ENCODE data around the gene DCC. TPM values are rescaled to one million over a fixed set of nuclear protein-coding genes. Genes with fewer than 3 reads are reported as not detected.

Gene DCC
- polyA plus RNA-seq, 1 of the 3 experiments (the other 2 are of a cell fraction), result 0.20 TPM

GRCh38 chr18:53305461-53305860 is 965.5 kb downstream of the DCC start:
- Histone ChIP-seq H3K36me3 (replicated peaks in 1 of 2; ENCODE audit: control insufficient read depth in 1 of 2, insufficient read depth in 2 of 2, low read length in 1 of 2) (no peaks in the 10 kb centered on the region), H4K20me1 (ENCODE audit: insufficient read depth) (no peaks in the 10 kb centered on the region), H3K79me2 (ENCODE audit: insufficient read depth) (no peaks in the 10 kb centered on the region), H3K4me3 (ENCODE audit: low read depth in 2 of 2, low read length in 1 of 2) (no peak overlapping the region), H2AFZ (ENCODE audit: low read depth) (no peak overlapping the region), H3K9ac (no peak overlapping the region), H3K27me3 (ENCODE audit: insufficient read depth) (no peaks in the 10 kb centered on the region), H3K9me3 (no peaks in the 10 kb centered on the region), H3K27ac (ENCODE audit: low read depth in 2 of 2, low read length in 1 of 2) (no peak overlapping the region), H3K4me2 (no peak overlapping the region), H3K4me1 (ENCODE audit: control insufficient read depth in 1 of 2, insufficient read depth in 2 of 2, low read depth in 1 of 2, low read length in 1 of 2) (no peaks in the 10 kb centered on the region), H3F3A (replicated peaks; ENCODE audit: insufficient read depth) (no peaks in the 10 kb centered on the region), H3K9me2 (no peaks in the 10 kb centered on the region)
- no peak for TF ChIP-seq POLR2AphosphoS5 (IDR thresholded peaks at IDR 0.05; ENCODE audit: low read depth, low read length)
- no peak for TF ChIP-seq RAD21 (IDR thresholded peaks at IDR 0.05; ENCODE audit: low read length)
- TF ChIP-seq MXI1 (IDR thresholded peaks at IDR 0.05; ENCODE audit: low read depth, low read length), result no peak
- TF ChIP-seq FOXJ3 (CRISPR knock-in tag; IDR thresholded peaks at IDR 0.05), result no peak
- no peak for TF ChIP-seq IRF3 (IDR thresholded peaks at IDR 0.05; ENCODE audit: low read depth, low read length)
- TF ChIP-seq EZH2phosphoT487 (IDR thresholded peaks at IDR 0.05; ENCODE audit: borderline replicate concordance, low read depth), result no peak
- no peak for TF ChIP-seq RFX5 (IDR thresholded peaks at IDR 0.05; ENCODE audit: low read length)
- no peak for TF ChIP-seq RCOR1 (IDR thresholded peaks at IDR 0.05; ENCODE audit: low read length)
- no peak for TF ChIP-seq NRF1 (IDR thresholded peaks at IDR 0.05; ENCODE audit: low read depth, low read length)
- TF ChIP-seq FOXM1 (IDR thresholded peaks at IDR 0.05; ENCODE audit: low read depth), result no peak
- TF ChIP-seq, protein P1, sequence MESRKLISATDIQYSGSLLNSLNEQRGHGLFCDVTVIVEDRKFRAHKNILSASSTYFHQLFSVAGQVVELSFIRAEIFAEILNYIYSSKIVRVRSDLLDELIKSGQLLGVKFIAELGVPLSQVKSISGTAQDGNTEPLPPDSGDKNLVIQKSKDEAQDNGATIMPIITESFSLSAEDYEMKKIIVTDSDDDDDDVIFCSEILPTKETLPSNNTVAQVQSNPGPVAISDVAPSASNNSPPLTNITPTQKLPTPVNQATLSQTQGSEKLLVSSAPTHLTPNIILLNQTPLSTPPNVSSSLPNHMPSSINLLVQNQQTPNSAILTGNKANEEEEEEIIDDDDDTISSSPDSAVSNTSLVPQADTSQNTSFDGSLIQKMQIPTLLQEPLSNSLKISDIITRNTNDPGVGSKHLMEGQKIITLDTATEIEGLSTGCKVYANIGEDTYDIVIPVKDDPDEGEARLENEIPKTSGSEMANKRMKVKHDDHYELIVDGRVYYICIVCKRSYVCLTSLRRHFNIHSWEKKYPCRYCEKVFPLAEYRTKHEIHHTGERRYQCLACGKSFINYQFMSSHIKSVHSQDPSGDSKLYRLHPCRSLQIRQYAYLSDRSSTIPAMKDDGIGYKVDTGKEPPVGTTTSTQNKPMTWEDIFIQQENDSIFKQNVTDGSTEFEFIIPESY (IDR thresholded peaks at IDR 0.05; ENCODE audit: borderline replicate concordance, low read depth), result no peak
- TF ChIP-seq CTCF (IDR thresholded peaks at IDR 0.05), result no peak
- TF ChIP-seq, protein P2, sequence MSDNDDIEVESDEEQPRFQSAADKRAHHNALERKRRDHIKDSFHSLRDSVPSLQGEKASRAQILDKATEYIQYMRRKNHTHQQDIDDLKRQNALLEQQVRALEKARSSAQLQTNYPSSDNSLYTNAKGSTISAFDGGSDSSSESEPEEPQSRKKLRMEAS (IDR thresholded peaks at IDR 0.05; ENCODE audit: low read depth), result no peak
- no peak for TF ChIP-seq FOSL2 (IDR thresholded peaks at IDR 0.05; ENCODE audit: borderline replicate concordance, low read depth)
- TF ChIP-seq CHD2 (IDR thresholded peaks at IDR 0.05; ENCODE audit: low read length, partially characterized antibody), result no peak
- CTCF ChIA-PET, result no interaction called here
- WGBS (ENCODE audit: low lambda C conversion rate), result 63% methylated on average over 6 of the region's 6 CpGs
- DNase-seq, result no peak
- POLR2A ChIA-PET, result no interaction called here
